ENCODE results near the gene MTCL1. TPM values are rescaled to one million over a fixed set of nuclear protein-coding genes. Genes with fewer than 3 reads are reported as not detected.

MTCL1 gene
- total and polyA plus RNA-seq, 10 of the 15 experiments (the other 5 are each of a cell fraction or from before 2014, with no cell fraction given) = 0.03 to 0.36 (median 0.13) TPM; not detected in 4

DNA sequence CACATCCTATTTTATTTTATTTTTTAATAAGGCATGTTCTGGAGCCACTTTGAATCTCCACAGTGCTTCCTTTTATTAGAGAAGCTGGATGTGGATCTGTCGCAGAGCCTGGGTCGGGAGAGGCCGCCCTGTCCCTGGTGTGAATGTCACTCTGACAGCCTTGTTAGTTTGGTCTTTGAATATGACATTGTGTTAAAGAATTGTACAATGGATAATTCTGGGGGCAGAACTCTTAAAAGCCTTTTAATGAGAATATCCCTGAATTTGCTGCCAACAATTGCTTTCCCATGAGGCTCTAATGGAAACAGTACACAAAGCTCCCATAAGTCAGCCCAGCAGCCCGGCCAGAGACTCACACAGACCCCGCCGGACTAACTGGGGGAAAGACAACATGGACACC is 82.4 kb downstream of the MTCL1 start:
- Histone ChIP-seq H3K4me1 (ENCODE audit: control insufficient read depth, insufficient read depth, low read length) (no peaks in the 10 kb centered on the region; the same call in 1 of the 2 replicates), H3K36me3 (ENCODE audit: control insufficient read depth in 2 of 2, insufficient read depth in 2 of 2, low read length in 1 of 2) (no peaks in the 10 kb centered on the region), H3K9ac (ENCODE audit: control insufficient read depth, insufficient read depth, low read length) (no peak overlapping the region), H3K4me3 (no peak overlapping the region), H3K27ac (ENCODE audit: control insufficient read depth, insufficient read depth) (no peak overlapping the region), H2AFZ (ENCODE audit: control insufficient read depth, low read depth, low read length) (no peak overlapping the region), H4K20me1 (ENCODE audit: control insufficient read depth, insufficient read depth) (no peaks in the 10 kb centered on the region), H3K9me3 (replicated peaks; ENCODE audit: control insufficient read depth, insufficient read depth, low read length) (no peaks in the 10 kb centered on the region), H3K4me2 (ENCODE audit: control insufficient read depth, insufficient read depth) (no peak overlapping the region), H3K27me3 (replicated peaks in 1 of 2; ENCODE audit: control insufficient read depth in 2 of 2, insufficient read depth in 2 of 2, low read length in 1 of 2) (peaks cover 0 to 11% of the 10 kb centered on the region in 2 experiments), H3K79me2 (ENCODE audit: control insufficient read depth, insufficient read depth, low read length) (no peaks in the 10 kb centered on the region)
- ChIA-PET POLR2A (no interaction called here), SMC1A (ENCODE audit: uncharacterized antibody, unreplicated experiment) (interaction anchor here (1.1 to 1.4 kb wide), 2 partner anchors 11 to 30 kb away, joined by 3 to 4 read pairs; no protein-coding TSS in a partner anchor), CTCF (interaction anchor here (1.7 kb wide), 1 partner anchor 14 kb away, joined by 3 read pairs; no protein-coding TSS in a partner anchor), RAD21 (ENCODE audit: unreplicated experiment) (no interaction called here)
- no peak for DNase-seq (ENCODE audit: low read depth, low spot score)
- FAIRE-seq = no peak
- intact Hi-C loops (cut with micrococcal nuclease; ENCODE audit: unreplicated experiment) = no loop called here
- TF ChIP-seq RFX5 (IDR thresholded peaks at IDR 0.05; ENCODE audit: low read depth, low read length) (no peak), MXI1 (IDR thresholded peaks at IDR 0.05; ENCODE audit: low read depth, low read length) (no peak), RAD21 (IDR thresholded peaks at IDR 0.05; ENCODE audit: insufficient read depth, low read depth, low read length) (no peak), SIX5 (IDR thresholded peaks at IDR 0.05; ENCODE audit: low read depth, low read length, severe bottlenecking) (no peak), PAX8 (IDR thresholded peaks at IDR 0.05) (no peak), ZNF207 (IDR thresholded peaks at IDR 0.05; ENCODE audit: borderline replicate concordance) (no peak), NFYA (IDR thresholded peaks at IDR 0.05; ENCODE audit: borderline replicate concordance, low read depth, low read length) (no peak), TBL1XR1 (IDR thresholded peaks at IDR 0.05; ENCODE audit: low read depth, low read length) (no peak), CHD2 (IDR thresholded peaks at IDR 0.05; ENCODE audit: borderline replicate concordance, low read depth, low read length) (no peak), YBX1 (IDR thresholded peaks at IDR 0.05) (no peak), RUNX3 (IDR thresholded peaks at IDR 0.05; ENCODE audit: low read length) (no peak), SMARCA5 (IDR thresholded peaks at IDR 0.05) (no peak)
- TF ChIP-seq, protein P1, sequence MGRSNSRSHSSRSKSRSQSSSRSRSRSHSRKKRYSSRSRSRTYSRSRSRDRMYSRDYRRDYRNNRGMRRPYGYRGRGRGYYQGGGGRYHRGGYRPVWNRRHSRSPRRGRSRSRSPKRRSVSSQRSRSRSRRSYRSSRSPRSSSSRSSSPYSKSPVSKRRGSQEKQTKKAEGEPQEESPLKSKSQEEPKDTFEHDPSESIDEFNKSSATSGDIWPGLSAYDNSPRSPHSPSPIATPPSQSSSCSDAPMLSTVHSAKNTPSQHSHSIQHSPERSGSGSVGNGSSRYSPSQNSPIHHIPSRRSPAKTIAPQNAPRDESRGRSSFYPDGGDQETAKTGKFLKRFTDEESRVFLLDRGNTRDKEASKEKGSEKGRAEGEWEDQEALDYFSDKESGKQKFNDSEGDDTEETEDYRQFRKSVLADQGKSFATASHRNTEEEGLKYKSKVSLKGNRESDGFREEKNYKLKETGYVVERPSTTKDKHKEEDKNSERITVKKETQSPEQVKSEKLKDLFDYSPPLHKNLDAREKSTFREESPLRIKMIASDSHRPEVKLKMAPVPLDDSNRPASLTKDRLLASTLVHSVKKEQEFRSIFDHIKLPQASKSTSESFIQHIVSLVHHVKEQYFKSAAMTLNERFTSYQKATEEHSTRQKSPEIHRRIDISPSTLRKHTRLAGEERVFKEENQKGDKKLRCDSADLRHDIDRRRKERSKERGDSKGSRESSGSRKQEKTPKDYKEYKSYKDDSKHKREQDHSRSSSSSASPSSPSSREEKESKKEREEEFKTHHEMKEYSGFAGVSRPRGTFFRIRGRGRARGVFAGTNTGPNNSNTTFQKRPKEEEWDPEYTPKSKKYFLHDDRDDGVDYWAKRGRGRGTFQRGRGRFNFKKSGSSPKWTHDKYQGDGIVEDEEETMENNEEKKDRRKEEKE (IDR thresholded peaks at IDR 0.05) = no peak
- TF ChIP-seq, protein P2, sequence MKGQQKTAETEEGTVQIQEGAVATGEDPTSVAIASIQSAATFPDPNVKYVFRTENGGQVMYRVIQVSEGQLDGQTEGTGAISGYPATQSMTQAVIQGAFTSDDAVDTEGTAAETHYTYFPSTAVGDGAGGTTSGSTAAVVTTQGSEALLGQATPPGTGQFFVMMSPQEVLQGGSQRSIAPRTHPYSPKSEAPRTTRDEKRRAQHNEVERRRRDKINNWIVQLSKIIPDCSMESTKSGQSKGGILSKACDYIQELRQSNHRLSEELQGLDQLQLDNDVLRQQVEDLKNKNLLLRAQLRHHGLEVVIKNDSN (IDR thresholded peaks at IDR 0.05; ENCODE audit: borderline replicate concordance, extremely low read length, insufficient read depth, low read depth, low read length) = no peak
- no TSS peak for BruUV-seq (replicated peaks)
- 50% methylated on average over 6 of the region's 6 CpGs for WGBS (ENCODE audit: insufficient coverage, insufficient replicate concordance, low lambda C conversion rate, missing lambda C conversion rate)
- in situ Hi-C loops (cut with MboI) = no loop called here
- no peak for ATAC-seq

Measured in GM12878 (cell line).